Ectodermal cell (in vitro differentiated cells): ENCODE measurements around the gene ZNF544.
A peak's percentile ranks its signal among the peaks of the same experiment; 100 is the strongest.

Experiments used
- H3K27ac ChIP-seq: 2 replicates; pipeline ENCODE4 v1.7.0; 2013; ENCODE audit warnings: mild to moderate bottlenecking, low read depth, low read length; ENCODE audit not compliant: insufficient read depth, poor library complexity, severe bottlenecking
- H3K27me3 ChIP-seq: 2 replicates; pipeline ENCODE4 v1.7.0; 2013; ENCODE audit warnings: mild to moderate bottlenecking, low read length; ENCODE audit not compliant: insufficient read depth, control insufficient read depth, poor library complexity, severe bottlenecking
- H3K36me3 ChIP-seq: one replicate; pipeline ENCODE4 v1.7.0; 2013; ENCODE audit warnings: low read length; ENCODE audit not compliant: control insufficient read depth, insufficient read depth
- H3K4me1 ChIP-seq: one replicate; pipeline ENCODE4 v1.7.0; 2013; ENCODE audit warnings: low read length; ENCODE audit not compliant: control insufficient read depth, insufficient read depth
- H3K4me3 ChIP-seq: 2 replicates; pipeline ENCODE4 v1.7.0; 2013; ENCODE audit warnings: low read depth, low read length, control low read depth; ENCODE audit not compliant: insufficient read depth
- H3K9me3 ChIP-seq: 2 replicates; pipeline ENCODE4 v1.7.0; 2013; ENCODE audit warnings: mild to moderate bottlenecking, low read length, moderate library complexity; ENCODE audit not compliant: control insufficient read depth
- WGBS, 2 experiments: methylation state at CpG; one replicate each; pipeline ENCODE4 v1.1.7; 2013; ENCODE audit warnings: missing lambda C conversion rate in 2 of 2; 5-methylcytosine and 5-hydroxymethylcytosine counted together

Gene ZNF544

DNA sequence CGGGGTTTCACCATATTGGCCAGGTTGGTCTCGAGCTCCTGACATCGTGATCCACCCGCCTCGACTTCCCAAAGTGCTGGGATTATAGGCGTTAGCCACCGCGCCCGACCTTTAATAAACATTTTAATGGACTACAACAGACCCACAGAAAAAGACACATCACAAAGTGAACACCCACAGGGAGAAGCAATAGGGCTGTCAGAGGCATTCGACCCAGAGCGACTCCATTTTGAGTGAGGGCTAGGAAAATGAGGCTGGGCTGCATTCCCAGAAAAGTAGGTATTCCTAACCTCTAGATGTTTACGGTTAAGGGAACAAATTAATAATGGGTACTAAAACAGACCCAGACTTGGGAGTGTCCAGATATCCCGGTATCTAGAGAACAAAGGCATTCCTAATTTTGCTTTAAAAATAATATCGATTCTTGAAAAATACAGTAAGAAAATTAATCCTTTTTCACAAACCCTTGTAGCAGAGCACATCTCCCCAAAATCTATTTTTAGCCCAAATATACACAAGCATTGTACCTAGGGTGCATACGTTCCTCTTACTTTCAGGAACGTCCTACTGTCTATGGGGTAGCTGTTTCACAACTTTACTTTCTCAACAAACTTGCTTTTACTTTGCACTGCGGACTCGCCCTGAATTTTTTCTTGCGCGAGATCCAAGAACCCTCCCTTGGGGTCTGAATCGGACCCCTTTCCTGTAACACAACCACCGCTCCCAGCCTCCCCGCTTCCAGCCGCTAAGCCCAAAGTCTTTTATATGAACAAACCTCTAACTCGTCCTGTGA is 49.2 kb downstream of the ZNF544 start:
- peaks cover 10% of the 10 kb centered on the region for H3K36me3 ChIP-seq
- WGBS, 2 experiments = 46 to 48% methylated on average over 25 of the region's 25 CpGs
- H3K4me1 ChIP-seq = peaks cover 8% of the 10 kb centered on the region
- peak overlapping the region; percentile 94 for H3K4me3 ChIP-seq
- H3K9me3 ChIP-seq = no peaks in the 10 kb centered on the region
- H3K27me3 ChIP-seq = no peaks in the 10 kb centered on the region
- peak overlapping the region; percentile 76 for H3K27ac ChIP-seq

DNA sequence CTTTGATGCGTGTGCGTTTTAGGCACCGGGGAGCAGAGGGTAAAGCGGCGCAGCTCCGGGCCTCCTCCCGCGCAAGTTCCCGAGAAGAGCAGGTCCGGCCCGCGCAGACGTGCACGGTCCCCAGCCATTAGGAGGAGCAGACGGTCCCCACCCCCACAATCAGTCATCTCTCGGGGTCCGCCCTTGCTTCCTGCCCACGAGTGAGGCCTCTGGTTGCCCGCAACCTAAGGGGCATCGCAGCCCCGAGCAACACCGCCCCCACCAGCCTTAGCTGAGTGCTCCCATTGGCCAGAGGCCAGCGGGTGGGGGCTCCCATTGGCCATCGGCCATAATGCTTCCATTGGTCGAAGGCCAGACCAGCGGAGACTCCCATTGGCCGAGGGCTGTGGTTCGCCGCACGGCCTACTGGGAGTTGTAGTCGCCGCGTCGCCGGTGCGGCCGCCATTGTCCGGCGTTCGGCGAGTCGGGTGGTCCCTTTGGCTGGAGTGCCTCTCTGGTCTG is 49.9 kb downstream of the ZNF544 start, which contains the start of gene ZNF8:
Gene ZNF8, plus strand, starts transcription at position 415 of the 501 bp plus-strand sequence. CDS start 127 bp downstream, outside the sequence.
- Histone ChIP-seq H3K27me3 (no peaks in the 10 kb centered on the region), H3K27ac (peak within 1 kb of the TSS; percentile 90), H3K36me3 (peaks cover 9% of the 10 kb centered on the region), H3K4me3 (peak within 1 kb of the TSS; percentile 94), H3K4me1 (peaks cover 8% of the 10 kb centered on the region), H3K9me3 (no peaks in the 10 kb centered on the region)
- 0% methylated on average over 42 of the region's 42 CpGs for WGBS, 2 experiments

DNA sequence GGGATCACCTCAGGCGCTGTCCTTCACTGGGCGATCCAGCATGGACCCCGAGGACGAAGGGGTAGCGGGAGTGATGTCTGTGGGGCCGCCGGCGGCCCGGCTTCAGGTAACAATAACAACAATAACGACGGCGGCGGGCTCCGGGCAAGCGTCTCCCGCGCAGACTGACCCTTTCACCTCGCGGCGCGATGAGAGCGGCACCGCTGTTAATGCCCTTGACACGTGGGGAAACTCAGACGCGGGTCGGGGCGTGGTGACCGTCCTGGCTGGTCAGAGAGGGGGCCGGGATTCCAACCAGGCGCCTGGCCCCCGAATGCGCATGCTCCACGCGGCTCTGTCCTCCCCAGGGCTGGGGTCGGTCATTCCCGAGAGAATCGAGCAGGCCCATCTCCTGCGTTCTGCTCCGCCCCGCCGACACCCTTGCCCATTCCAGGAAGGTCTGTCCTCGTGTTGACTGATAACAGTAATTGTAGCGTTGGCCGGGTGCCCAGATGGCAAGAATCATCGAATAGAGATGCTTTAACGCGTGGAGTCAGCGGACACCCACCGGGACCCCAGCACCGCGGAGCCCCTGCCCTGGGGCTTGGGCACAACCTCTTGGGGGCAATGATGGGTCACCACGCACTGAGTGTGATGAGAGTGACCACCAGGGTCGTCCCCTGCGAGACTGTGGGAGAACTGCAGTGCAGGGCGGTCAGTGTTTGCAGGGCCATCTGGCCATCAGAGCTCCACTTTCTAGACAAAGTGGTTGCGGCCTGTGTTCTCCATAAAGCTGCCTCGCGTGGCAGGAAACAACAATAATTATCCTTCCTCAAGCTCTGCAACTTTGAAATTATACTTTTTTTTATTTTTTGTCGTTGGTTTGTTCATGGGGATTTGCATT is 50.6 kb downstream of the ZNF544 start:
- Histone ChIP-seq H3K4me1 (peaks cover 8% of the 10 kb centered on the region), H3K36me3 (peaks cover 7% of the 10 kb centered on the region), H3K27me3 (no peaks in the 10 kb centered on the region), H3K27ac (peak overlapping the region; percentile 90), H3K9me3 (no peaks in the 10 kb centered on the region), H3K4me3 (peak overlapping the region; percentile 94)
- WGBS, 2 experiments = 3% methylated on average over 60 of the region's 60 CpGs

DNA sequence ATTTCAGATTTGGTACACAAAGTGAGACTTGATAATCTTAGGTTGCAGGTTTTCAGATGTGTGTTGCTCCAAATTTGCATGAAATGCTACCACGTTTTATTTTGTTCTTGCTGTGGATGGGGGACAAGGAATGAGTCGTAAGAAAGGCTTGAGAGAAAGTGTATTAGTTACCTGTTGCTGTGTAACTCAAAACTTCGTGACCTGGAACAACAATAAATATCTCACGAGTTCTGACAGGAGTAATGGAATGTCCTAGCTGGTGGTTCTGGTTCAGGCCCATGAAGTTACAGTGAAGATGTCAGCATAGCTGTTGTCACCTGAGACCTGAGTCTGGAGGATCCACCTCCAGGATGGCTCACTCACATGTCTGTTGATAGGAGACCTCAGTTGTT is 51.2 kb downstream of the ZNF544 start:
- Histone ChIP-seq H3K27me3 (no peaks in the 10 kb centered on the region), H3K27ac (no peak overlapping the region), H3K9me3 (no peaks in the 10 kb centered on the region), H3K4me1 (peaks cover 8% of the 10 kb centered on the region), H3K4me3 (peak overlapping the region; percentile 94), H3K36me3 (peaks cover 1% of the 10 kb centered on the region)
- 71 to 77% methylated on average over 4 of the region's 4 CpGs for WGBS, 2 experiments

DNA sequence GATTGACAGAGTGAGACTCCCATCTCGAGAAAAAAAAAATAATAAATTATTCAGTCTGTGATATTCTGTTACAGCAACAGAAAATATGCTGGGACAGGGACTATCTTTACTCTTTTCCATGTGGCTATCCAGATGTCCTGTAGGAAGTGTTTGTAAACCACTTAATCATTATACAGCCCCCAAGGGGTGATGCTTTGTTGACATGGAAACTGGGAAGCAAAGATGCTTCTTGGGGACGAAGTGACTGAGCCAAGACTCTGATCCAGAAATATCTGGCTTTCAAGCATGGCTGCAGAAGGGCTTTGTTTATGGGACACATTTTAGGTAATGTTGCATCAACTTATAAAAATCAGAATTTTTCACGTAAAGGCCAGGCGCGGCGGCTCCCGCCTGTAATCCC is 55.5 kb downstream of the ZNF544 start:
- H3K27me3 ChIP-seq = no peaks in the 10 kb centered on the region
- peaks cover 8% of the 10 kb centered on the region for H3K4me1 ChIP-seq
- H3K4me3 ChIP-seq = no peak overlapping the region
- H3K36me3 ChIP-seq = peaks cover 30% of the 10 kb centered on the region
- WGBS, 2 experiments = 97 to 98% methylated on average over 7 of the region's 7 CpGs
- H3K27ac ChIP-seq = no peak overlapping the region
- H3K9me3 ChIP-seq = no peaks in the 10 kb centered on the region

DNA sequence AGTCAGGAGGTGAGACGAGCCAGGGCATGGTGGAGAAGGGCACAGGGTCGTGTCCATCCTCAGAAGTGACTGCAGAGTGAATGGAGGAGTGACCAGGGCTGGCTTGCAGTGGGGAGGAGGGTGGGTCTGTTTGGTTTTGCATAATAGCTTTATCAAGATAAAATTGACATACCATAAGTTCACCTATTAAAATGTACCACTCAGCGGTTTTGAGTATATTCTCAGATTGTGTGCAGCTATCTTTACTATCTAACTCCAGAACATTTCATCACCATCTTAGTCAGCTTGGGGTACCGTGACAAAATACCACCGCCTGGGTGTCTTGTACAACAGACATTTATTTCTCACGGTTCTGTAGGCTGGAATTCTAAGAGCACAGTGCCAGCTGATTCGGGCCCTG is 63.2 kb downstream of the ZNF544 start:
- Histone ChIP-seq H3K27me3 (no peaks in the 10 kb centered on the region), H3K4me3 (no peak overlapping the region), H3K27ac (no peak overlapping the region), H3K9me3 (no peaks in the 10 kb centered on the region), H3K4me1 (no peaks in the 10 kb centered on the region), H3K36me3 (peaks cover 62% of the 10 kb centered on the region)
- WGBS, 2 experiments = 94 to 95% methylated on average over 7 of the region's 7 CpGs

DNA sequence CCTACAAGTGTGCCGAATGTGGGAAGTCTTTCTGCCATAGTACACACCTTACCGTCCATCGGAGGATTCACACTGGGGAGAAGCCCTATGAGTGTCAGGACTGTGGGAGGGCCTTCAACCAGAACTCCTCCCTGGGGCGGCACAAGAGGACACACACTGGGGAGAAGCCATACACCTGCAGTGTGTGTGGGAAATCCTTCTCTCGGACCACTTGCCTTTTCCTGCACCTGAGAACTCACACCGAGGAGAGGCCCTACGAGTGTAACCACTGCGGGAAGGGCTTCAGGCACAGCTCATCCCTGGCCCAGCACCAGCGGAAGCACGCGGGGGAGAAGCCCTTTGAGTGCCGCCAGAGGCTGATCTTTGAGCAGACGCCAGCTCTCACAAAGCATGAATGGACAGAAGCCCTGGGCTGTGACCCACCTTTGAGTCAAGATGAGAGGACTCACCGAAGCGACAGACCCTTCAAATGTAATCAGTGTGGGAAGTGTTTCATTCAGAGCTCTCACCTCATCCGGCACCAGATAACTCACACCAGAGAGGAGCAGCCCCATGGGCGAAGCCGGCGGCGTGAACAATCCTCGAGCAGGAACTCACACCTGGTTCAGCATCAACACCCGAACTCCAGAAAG is 66.1 kb downstream of the ZNF544 start:
- no peaks in the 10 kb centered on the region for H3K9me3 ChIP-seq

DNA sequence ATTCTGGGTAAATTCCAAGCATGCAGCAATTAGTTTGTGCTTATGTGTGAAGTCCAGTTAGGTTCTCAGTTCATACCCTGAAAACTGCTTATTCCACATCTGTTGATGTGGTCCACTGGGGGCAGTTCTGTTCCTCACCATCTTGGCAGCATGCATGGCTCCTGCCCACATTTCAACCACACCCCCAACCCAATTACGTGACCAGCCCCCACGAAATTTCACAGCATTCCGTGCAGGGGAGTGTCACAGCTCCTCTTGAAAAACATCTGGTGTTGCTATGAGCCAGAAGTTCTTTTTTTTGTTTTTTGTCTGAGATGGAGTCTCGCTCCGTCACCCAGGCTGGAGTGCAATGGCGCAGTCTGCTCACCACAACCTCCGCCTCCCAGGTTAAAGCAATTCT is 67.4 kb downstream of the ZNF544 start:
- Histone ChIP-seq H3K4me3 (no peak overlapping the region), H3K4me1 (no peaks in the 10 kb centered on the region), H3K9me3 (no peaks in the 10 kb centered on the region), H3K27me3 (no peaks in the 10 kb centered on the region), H3K36me3 (peaks cover 57% of the 10 kb centered on the region), H3K27ac (no peak overlapping the region)
- 96 to 98% methylated on average over 7 of the region's 7 CpGs for WGBS, 2 experiments

More for the DNA sequence above, 66.1 kb downstream of the ZNF544 start:
- no peak overlapping the region for H3K4me3 ChIP-seq
- 96 to 97% methylated on average over 22 of the region's 22 CpGs for WGBS, 2 experiments
- H3K36me3 ChIP-seq = peaks cover 53% of the 10 kb centered on the region
- H3K27me3 ChIP-seq = no peaks in the 10 kb centered on the region
- H3K27ac ChIP-seq = no peak overlapping the region
- H3K4me1 ChIP-seq = no peaks in the 10 kb centered on the region

DNA sequence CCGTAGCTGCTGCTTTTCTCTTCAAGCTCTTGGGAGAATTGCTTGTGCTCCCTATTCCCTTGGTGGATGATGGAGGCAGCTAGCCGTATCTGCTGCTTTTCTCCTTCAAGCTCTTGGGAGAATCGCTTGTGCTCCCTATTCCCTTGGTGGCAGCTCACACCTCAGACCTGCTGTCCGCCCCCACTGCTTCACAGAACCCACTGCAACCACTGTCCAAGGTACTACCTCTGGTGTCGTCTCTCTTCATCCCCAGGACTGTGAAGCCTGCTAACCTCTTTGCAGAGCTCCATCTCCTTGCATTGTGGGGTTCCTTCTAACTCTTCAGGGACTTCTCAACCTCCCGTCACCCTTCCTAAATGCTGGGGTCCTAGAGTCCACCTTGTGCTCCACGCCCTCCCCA is 71.9 kb downstream of the ZNF544 start:
- H3K27ac ChIP-seq = no peak overlapping the region
- H3K27me3 ChIP-seq = no peaks in the 10 kb centered on the region
- WGBS, 2 experiments = 91 to 95% methylated on average over 7 of the region's 7 CpGs
- no peaks in the 10 kb centered on the region for H3K9me3 ChIP-seq
- H3K4me1 ChIP-seq = no peaks in the 10 kb centered on the region
- H3K36me3 ChIP-seq = peaks cover 21% of the 10 kb centered on the region
- H3K4me3 ChIP-seq = no peak overlapping the region
